ENCODE measurements around the gene GRIK2.

DNA sequence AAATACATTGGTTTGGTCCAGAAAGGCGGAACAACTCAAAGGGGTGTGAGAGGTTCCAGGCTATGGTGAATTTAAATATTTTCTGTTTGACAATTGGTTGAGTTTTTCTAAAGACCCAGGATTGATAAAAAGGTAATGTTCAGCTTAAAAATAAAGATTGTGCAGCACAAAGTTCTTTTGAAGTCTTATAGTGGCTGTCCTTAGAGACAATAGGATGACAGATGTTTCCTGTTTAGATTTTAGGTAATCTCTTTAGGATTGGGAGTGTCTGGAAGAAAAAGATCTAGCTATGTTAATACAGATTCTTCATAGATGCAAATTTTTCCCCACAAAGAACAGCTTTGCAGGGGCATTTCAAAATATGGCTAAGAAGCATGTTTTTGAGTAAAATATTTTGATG lies 119.7 kb downstream of the GRIK2 start:
- TF ChIP-seq, protein P1, sequence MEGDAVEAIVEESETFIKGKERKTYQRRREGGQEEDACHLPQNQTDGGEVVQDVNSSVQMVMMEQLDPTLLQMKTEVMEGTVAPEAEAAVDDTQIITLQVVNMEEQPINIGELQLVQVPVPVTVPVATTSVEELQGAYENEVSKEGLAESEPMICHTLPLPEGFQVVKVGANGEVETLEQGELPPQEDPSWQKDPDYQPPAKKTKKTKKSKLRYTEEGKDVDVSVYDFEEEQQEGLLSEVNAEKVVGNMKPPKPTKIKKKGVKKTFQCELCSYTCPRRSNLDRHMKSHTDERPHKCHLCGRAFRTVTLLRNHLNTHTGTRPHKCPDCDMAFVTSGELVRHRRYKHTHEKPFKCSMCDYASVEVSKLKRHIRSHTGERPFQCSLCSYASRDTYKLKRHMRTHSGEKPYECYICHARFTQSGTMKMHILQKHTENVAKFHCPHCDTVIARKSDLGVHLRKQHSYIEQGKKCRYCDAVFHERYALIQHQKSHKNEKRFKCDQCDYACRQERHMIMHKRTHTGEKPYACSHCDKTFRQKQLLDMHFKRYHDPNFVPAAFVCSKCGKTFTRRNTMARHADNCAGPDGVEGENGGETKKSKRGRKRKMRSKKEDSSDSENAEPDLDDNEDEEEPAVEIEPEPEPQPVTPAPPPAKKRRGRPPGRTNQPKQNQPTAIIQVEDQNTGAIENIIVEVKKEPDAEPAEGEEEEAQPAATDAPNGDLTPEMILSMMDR (IDR thresholded peaks at IDR 0.05; ENCODE audit: insufficient read depth, low read depth, low read length), result no peak
- no peak for TF ChIP-seq EZH2 (IDR thresholded peaks at IDR 0.05; ENCODE audit: insufficient read depth, low read length)
